Measurements from ENCODE around the gene TMPRSS4. TPM values are rescaled to one million over a fixed set of nuclear protein-coding genes. Genes with fewer than 3 reads are reported as not detected.

Gene TMPRSS4
- total RNA-seq, 2 donors from 2014 or later, result 309 to 344 TPM

- intact Hi-C loops (cut with DNase I), result no loop called here
- DNase-seq, result no peak
- Histone ChIP-seq H3K27ac (no peak overlapping the region), H3K9ac (ENCODE audit: low read depth in 2 of 2, low read length in 2 of 2) (no peak overlapping the region), H3K9me3 (no peaks in the 10 kb centered on the region), H3K4me1 (no peaks in the 10 kb centered on the region), H3K36me3 (no peaks in the 10 kb centered on the region), H3K27me3 (no peaks in the 10 kb centered on the region), H3K4me3 (no peak overlapping the region)
- TF ChIP-seq CTCF (IDR thresholded peaks at IDR 0.05), result no peak
These were observed 91.0 kb downstream of the TMPRSS4 start for GRCh38 chr11:118167906-118168305.

- intact Hi-C loops (cut with DNase I), result no loop called here
- Histone ChIP-seq H3K9ac (ENCODE audit: low read depth in 2 of 2, low read length in 2 of 2) (no peak overlapping the region), H3K9me3 (no peaks in the 10 kb centered on the region), H3K27me3 (no peaks in the 10 kb centered on the region), H3K4me1 (no peaks in the 10 kb centered on the region), H3K27ac (no peak overlapping the region), H3K36me3 (no peaks in the 10 kb centered on the region), H3K4me3 (no peak overlapping the region)
- no peak for DNase-seq
- TF ChIP-seq CTCF (IDR thresholded peaks at IDR 0.05), result no peak
These were observed 91.4 kb downstream of the TMPRSS4 start for GRCh38 chr11:118168316-118168715.

- Histone ChIP-seq H3K9me3 (no peaks in the 10 kb centered on the region), H3K36me3 (no peaks in the 10 kb centered on the region), H3K9ac (ENCODE audit: low read depth in 2 of 2, low read length in 2 of 2) (no peak overlapping the region), H3K4me3 (no peak overlapping the region), H3K4me1 (no peaks in the 10 kb centered on the region), H3K27me3 (no peaks in the 10 kb centered on the region), H3K27ac (no peak overlapping the region)
- no peak for TF ChIP-seq CTCF (IDR thresholded peaks at IDR 0.05)
- intact Hi-C loops (cut with DNase I), result no loop called here
- DNase-seq, result no peak
These were observed 91.9 kb downstream of the TMPRSS4 start for GRCh38 chr11:118168751-118169150.

- intact Hi-C loops (cut with DNase I), result loop anchor here (2.0 kb wide), 1 partner anchor 23 kb away; no protein-coding TSS in a partner anchor
These were observed 92.6 kb downstream of the TMPRSS4 start for GRCh38 chr11:118169300-118170140.

GRCh38 chr11:118170231-118170630 lies 93.4 kb downstream of the TMPRSS4 start:
- no peaks in the 10 kb centered on the region for H3K36me3 ChIP-seq
- intact Hi-C loops (cut with DNase I), result loop anchor here (2.0 kb wide), 1 partner anchor 23 kb away; no protein-coding TSS in a partner anchor
- no peak for DNase-seq
- no peak for TF ChIP-seq CTCF (IDR thresholded peaks at IDR 0.05)
- H3K4me1 ChIP-seq, result no peaks in the 10 kb centered on the region
- no peaks in the 10 kb centered on the region for H3K27me3 ChIP-seq
- H3K27ac ChIP-seq, result no peak overlapping the region
- H3K9ac ChIP-seq (ENCODE audit: low read depth in 2 of 2, low read length in 2 of 2), result no peak overlapping the region
- no peak overlapping the region for H3K4me3 ChIP-seq
- no peaks in the 10 kb centered on the region for H3K9me3 ChIP-seq

More at GRCh38 chr11:118169300-118170140, 92.6 kb downstream of the TMPRSS4 start:
- no peaks in the 10 kb centered on the region for H3K36me3 ChIP-seq
- no peak for TF ChIP-seq CTCF (IDR thresholded peaks at IDR 0.05)
- no peaks in the 10 kb centered on the region for H3K9me3 ChIP-seq
- no peak overlapping the region for H3K4me3 ChIP-seq
- no peak overlapping the region for H3K27ac ChIP-seq
- H3K4me1 ChIP-seq, result no peaks in the 10 kb centered on the region
- no peaks in the 10 kb centered on the region for H3K27me3 ChIP-seq
- no peak overlapping the region for H3K9ac ChIP-seq (ENCODE audit: low read depth in 2 of 2, low read length in 2 of 2)
- no peak for DNase-seq

Measured in colonic mucosa (tissue), 4 donors.